ENCODE results near the gene INPP5E.

Gene INPP5E

GRCh38 chr9:136403915-136404800, 35.5 kb downstream of the INPP5E start:
- DNase-seq (ENCODE audit: low spot score) = no peak

- no peak for DNase-seq (ENCODE audit: low spot score)
Measured at GRCh38 chr9:136403538-136403914, 36.1 kb downstream of the INPP5E start.

GRCh38 chr9:136402067-136402466, 37.6 kb downstream of the INPP5E start:
- no peak for DNase-seq (ENCODE audit: low spot score)

GRCh38 chr9:136401173-136401922, 38.3 kb downstream of the INPP5E start:
- no peak for DNase-seq (ENCODE audit: low spot score)

GRCh38 chr9:136400038-136400834, 39.4 kb downstream of the INPP5E start, which contains the start of gene SNAPC4:
SNAPC4 (minus strand) TSS chr9:136400170; CDS start chr9:136398428, 1,742 bp downstream.
- peak; percentile 98 for DNase-seq (ENCODE audit: low spot score)

GRCh38 chr9:136399176-136400037, 40.2 kb downstream of the INPP5E start:
- peak; percentile 69 for DNase-seq (ENCODE audit: low spot score)

GRCh38 chr9:136398286-136398685, 41.4 kb downstream of the INPP5E start:
- no peak for DNase-seq (ENCODE audit: low spot score)

GRCh38 chr9:136397643-136398042, 42.0 kb downstream of the INPP5E start:
- no peak for DNase-seq (ENCODE audit: low spot score)

- DNase-seq (ENCODE audit: low spot score) = no peak
Measured at GRCh38 chr9:136396219-136396515, 43.5 kb downstream of the INPP5E start.

- DNase-seq (ENCODE audit: low spot score) = no peak
Measured at GRCh38 chr9:136395345-136396218, 44.1 kb downstream of the INPP5E start.

GRCh38 chr9:136395020-136395340, 44.7 kb downstream of the INPP5E start:
- no peak for DNase-seq (ENCODE audit: low spot score)

GRCh38 chr9:136394312-136395019, 45.2 kb downstream of the INPP5E start:
- no peak for DNase-seq (ENCODE audit: low spot score)

GRCh38 chr9:136393531-136393930, 46.1 kb downstream of the INPP5E start:
- no peak for DNase-seq (ENCODE audit: low spot score)

- no peak for DNase-seq (ENCODE audit: low spot score)
Measured at GRCh38 chr9:136392538-136393449, 46.9 kb downstream of the INPP5E start.

GRCh38 chr9:136391737-136392537, 47.7 kb downstream of the INPP5E start:
- DNase-seq (ENCODE audit: low spot score) = no peak

GRCh38 chr9:136389396-136389795, 50.2 kb downstream of the INPP5E start:
- DNase-seq (ENCODE audit: low spot score) = no peak

GRCh38 chr9:136387217-136387616, 52.4 kb downstream of the INPP5E start:
- no peak for DNase-seq (ENCODE audit: low spot score)

- no peak for DNase-seq (ENCODE audit: low spot score)
Measured at GRCh38 chr9:136386018-136386417, 53.6 kb downstream of the INPP5E start.

Data from AG20443 (cell line).